Measurements from ENCODE around the gene CPOX. TPM values are rescaled to one million over a fixed set of nuclear protein-coding genes. Genes with fewer than 3 reads are reported as not detected.

CPOX gene
- total and polyA plus RNA-seq, 10 of the 15 experiments (the other 5 are each of a cell fraction or from before 2014, with no cell fraction given), result 40.7 to 72.6 (median 64.5) TPM

DNA sequence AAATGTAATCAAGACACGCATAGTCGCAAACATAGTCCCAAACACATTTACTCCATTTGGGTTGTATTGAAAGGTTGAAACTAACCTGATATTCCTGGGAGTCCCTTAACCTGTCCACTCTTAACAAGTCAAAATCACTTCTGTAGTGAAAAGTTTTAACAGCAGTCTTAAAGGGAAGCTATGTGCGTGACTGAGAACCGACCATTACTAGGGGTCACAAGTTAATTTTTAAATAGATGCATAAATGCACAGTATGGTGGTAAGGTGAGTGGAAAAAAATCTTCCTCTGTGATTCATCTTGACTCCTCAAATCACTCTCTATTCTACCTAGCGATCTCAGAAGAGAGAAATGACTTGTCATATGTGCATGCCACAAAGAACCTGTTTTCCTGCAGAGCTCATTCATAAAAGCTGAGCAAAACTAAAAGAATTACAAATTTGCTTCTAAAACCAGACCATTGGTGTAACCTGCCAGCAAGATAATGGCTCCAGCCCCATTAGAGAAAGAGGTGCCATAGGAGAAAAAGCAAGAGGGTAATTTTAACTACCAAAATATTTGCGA, 56.9 kb downstream of the CPOX start:
- peaks cover 11% of the 10 kb centered on the region; the same call in 1 of the 2 replicates for H3K4me1 ChIP-seq (ENCODE audit: control insufficient read depth, insufficient read depth, low read length)
- peak; percentile 59 for ATAC-seq
- H4K20me1 ChIP-seq (ENCODE audit: control insufficient read depth, insufficient read depth), result no peaks in the 10 kb centered on the region
- H3K36me3 ChIP-seq (ENCODE audit: control insufficient read depth in 2 of 2, insufficient read depth in 2 of 2, low read length in 1 of 2), result peaks cover 3 to 4% of the 10 kb centered on the region in 2 experiments; a peak in 3 of 4 replicates
- intact Hi-C loops (cut with micrococcal nuclease; ENCODE audit: unreplicated experiment), result loop anchor here (1.0 kb wide), 2 partner anchors 20 to 27 kb away; no protein-coding TSS in a partner anchor
- ChIA-PET CTCF (interaction anchor here (1.0 to 6.3 kb wide), 11 partner anchors 9 to 52 kb away, joined by 3 to 40 read pairs (median 6); no protein-coding TSS in a partner anchor), POLR2A (interaction anchor here (0.5 to 11.8 kb wide), 7 partner anchors 8 to 57 kb away, joined by 3 to 350 read pairs (median 6); partner anchors contain the start of genes CLDND1 and CPOX), SMC1A (ENCODE audit: uncharacterized antibody, unreplicated experiment) (interaction anchor here (1.0 to 13.1 kb wide), 10 partner anchors 12 to 211 kb away, joined by 4 to 603 read pairs (median 6); partner anchors contain the start of gene CLDND1), RAD21 (ENCODE audit: unreplicated experiment) (interaction anchor here (0.6 to 13.1 kb wide), 15 partner anchors 8 to 301 kb away, joined by 3 to 511 read pairs (median 4); partner anchors contain the start of genes CLDND1 and CPOX)
- no peaks in the 10 kb centered on the region for H3K27me3 ChIP-seq (replicated peaks in 1 of 2; ENCODE audit: control insufficient read depth in 2 of 2, insufficient read depth in 2 of 2, low read length in 1 of 2)
- H3K9ac ChIP-seq (ENCODE audit: control insufficient read depth, insufficient read depth, low read length), result peak overlapping the region; percentile 94
- H2AFZ ChIP-seq (ENCODE audit: control insufficient read depth, low read depth, low read length), result no peak overlapping the region
- DNase-seq (ENCODE audit: low read depth, low spot score), result peak; percentile 98
- H3K27ac ChIP-seq (ENCODE audit: control insufficient read depth, insufficient read depth), result peak overlapping the region; percentile 97
- H3K79me2 ChIP-seq (ENCODE audit: control insufficient read depth, insufficient read depth, low read length), result peaks cover 94% of the 10 kb centered on the region
- FAIRE-seq, result peak; percentile 91
- H3K9me3 ChIP-seq (replicated peaks; ENCODE audit: control insufficient read depth, insufficient read depth, low read length), result no peaks in the 10 kb centered on the region
- peak overlapping the region; percentile 53 for H3K4me2 ChIP-seq (ENCODE audit: control insufficient read depth, insufficient read depth)
- BruUV-seq (replicated peaks), result no TSS peak
- in situ Hi-C loops (cut with MboI), result no loop called here
- 0% methylated on average over 6 of the region's 6 CpGs for WGBS (ENCODE audit: insufficient coverage, insufficient replicate concordance, low lambda C conversion rate, missing lambda C conversion rate)
- peak overlapping the region; percentile 74 for H3K4me3 ChIP-seq
- TF ChIP-seq RELA (IDR thresholded peaks at IDR 0.05; ENCODE audit: borderline replicate concordance, partially characterized antibody) (no peak), EED (IDR thresholded peaks at IDR 0.05; ENCODE audit: low read depth) (peak; percentile 66), GATAD2B (conservative IDR thresholded peaks at IDR 0.05; ENCODE audit: low read depth) (peak; percentile 36; the same call in 1 of the 2 replicates), IKZF1 (conservative IDR thresholded peaks at IDR 0.05) (peak; percentile 84), SPI1 (IDR thresholded peaks at IDR 0.05; ENCODE audit: borderline replicate concordance, insufficient read depth, low read depth, low read length) (no peak), POLR2AphosphoS2 (IDR thresholded peaks at IDR 0.05; ENCODE audit: low read depth, low read length) (peak; percentile 98), CHD2 (IDR thresholded peaks at IDR 0.05; ENCODE audit: borderline replicate concordance, low read depth, low read length) (peak; percentile 82; the same call in 1 of the 2 replicates), RAD21 (IDR thresholded peaks at IDR 0.05; ENCODE audit: insufficient read depth, low read depth, low read length) (peak; percentile 1; the same call in 1 of the 2 replicates), BCL3 (IDR thresholded peaks at IDR 0.05; ENCODE audit: borderline replicate concordance, insufficient read depth, low read depth, low read length, poor library complexity, severe bottlenecking) (peak; percentile 90), MYB (IDR thresholded peaks at IDR 0.05; ENCODE audit: borderline replicate concordance, low read depth, low read length) (0 out of 2 replicates have a peak, but pooled peaks have one; percentile 51), POLR2A (IDR thresholded peaks at IDR 0.05; ENCODE audit: low read depth, low read length) (peak; percentile 81), SUZ12 (IDR thresholded peaks at IDR 0.05; ENCODE audit: unreplicated experiment) (no peak), SRF (IDR thresholded peaks at IDR 0.05; ENCODE audit: low read depth in 2 of 2, low read length in 2 of 2) (peak in 1 of 2 experiments; percentile 63; a peak in 1 of 4 replicates), CHD4 (IDR thresholded peaks at IDR 0.05) (no peak), POLR2AphosphoS5 (IDR thresholded peaks at IDR 0.05; ENCODE audit: low read length) (peak; percentile 99), STAT3 (IDR thresholded peaks at IDR 0.05; ENCODE audit: low read depth, low read length) (peak; percentile 92)
- TF ChIP-seq, protein P1, sequence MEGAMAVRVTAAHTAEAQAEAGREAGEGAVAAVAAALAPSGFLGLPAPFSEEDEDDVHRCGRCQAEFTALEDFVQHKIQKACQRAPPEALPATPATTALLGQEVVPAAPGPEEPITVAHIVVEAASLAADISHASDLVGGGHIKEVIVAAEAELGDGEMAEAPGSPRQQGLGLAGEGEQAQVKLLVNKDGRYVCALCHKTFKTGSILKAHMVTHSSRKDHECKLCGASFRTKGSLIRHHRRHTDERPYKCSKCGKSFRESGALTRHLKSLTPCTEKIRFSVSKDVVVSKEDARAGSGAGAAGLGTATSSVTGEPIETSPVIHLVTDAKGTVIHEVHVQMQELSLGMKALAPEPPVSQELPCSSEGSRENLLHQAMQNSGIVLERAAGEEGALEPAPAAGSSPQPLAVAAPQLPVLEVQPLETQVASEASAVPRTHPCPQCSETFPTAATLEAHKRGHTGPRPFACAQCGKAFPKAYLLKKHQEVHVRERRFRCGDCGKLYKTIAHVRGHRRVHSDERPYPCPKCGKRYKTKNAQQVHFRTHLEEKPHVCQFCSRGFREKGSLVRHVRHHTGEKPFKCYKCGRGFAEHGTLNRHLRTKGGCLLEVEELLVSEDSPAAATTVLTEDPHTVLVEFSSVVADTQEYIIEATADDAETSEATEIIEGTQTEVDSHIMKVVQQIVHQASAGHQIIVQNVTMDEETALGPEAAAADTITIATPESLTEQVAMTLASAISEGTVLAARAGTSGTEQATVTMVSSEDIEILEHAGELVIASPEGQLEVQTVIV (IDR thresholded peaks at IDR 0.05; ENCODE audit: borderline replicate concordance, partially characterized antibody), result no peak
- TF ChIP-seq, protein P2, sequence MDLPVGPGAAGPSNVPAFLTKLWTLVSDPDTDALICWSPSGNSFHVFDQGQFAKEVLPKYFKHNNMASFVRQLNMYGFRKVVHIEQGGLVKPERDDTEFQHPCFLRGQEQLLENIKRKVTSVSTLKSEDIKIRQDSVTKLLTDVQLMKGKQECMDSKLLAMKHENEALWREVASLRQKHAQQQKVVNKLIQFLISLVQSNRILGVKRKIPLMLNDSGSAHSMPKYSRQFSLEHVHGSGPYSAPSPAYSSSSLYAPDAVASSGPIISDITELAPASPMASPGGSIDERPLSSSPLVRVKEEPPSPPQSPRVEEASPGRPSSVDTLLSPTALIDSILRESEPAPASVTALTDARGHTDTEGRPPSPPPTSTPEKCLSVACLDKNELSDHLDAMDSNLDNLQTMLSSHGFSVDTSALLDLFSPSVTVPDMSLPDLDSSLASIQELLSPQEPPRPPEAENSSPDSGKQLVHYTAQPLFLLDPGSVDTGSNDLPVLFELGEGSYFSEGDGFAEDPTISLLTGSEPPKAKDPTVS (IDR thresholded peaks at IDR 0.05; ENCODE audit: low read depth, low read length), result no peak

Data from GM12878 (cell line).